ENCODE measurements around the gene ENTPD8. TPM values are rescaled to one million over a fixed set of nuclear protein-coding genes. Genes with fewer than 3 reads are reported as not detected.

Gene ENTPD8
- total and polyA plus RNA-seq, 2 donors (not counting 1 experiment from before 2014, with no cell fraction given), result not detected

DNA sequence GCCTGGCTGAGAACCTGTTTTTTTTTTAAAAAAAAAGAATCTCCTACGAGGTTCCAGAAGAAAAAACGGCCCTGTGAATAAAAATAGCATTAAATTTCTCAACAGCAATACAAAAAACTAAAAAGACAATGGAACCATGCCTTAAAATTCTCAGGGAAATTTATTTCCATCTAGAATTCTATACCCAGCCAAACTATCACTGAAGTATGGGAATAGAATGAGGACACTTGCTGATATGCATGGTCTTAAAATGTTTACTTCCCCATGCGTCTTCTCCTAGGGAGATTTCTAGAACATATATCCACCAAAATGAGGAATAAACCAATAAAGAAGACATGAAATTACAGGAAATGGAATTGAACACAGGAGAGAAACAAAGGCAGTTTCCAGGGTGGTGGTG lies 34.5 kb upstream of the ENTPD8 start:
- H4K20me1 ChIP-seq (ENCODE audit: control insufficient read depth, insufficient read depth, low read length, poor library complexity, severe bottlenecking), result no peaks in the 10 kb centered on the region
- ATAC-seq (ENCODE audit: low read depth) (no peak), DNase-seq (no peak)
- no peak overlapping the region for H3K9ac ChIP-seq (ENCODE audit: low read length)
- intact Hi-C loops (cut with micrococcal nuclease), result no loop called here
- Mint-ChIP-seq H3K9me3 (ENCODE audit: insufficient read depth) (peaks cover 18% of the 10 kb centered on the region), H3K27ac (no peak overlapping the region), H3K27me3 (no peaks in the 10 kb centered on the region), H3K4me3 (no peak overlapping the region), H3K4me1 (peaks cover 1% of the 10 kb centered on the region)
- H3K27ac ChIP-seq (ENCODE audit: low read length in 2 of 2), result no peak overlapping the region
- WGBS (ENCODE audit: insufficient coverage), result no CpG with 5 or more reads among the region's 3 CpGs
- H3K4me1 ChIP-seq (ENCODE audit: control insufficient read depth in 2 of 2, insufficient read depth in 2 of 2, low read length in 2 of 2), result peaks cover 0 to 3% of the 10 kb centered on the region in 2 donors
- no peak overlapping the region for H2AFZ ChIP-seq (ENCODE audit: insufficient read depth, low read depth, low read length, poor library complexity, severe bottlenecking)
- no peak overlapping the region for H3K4me3 ChIP-seq (ENCODE audit: control extremely low read depth in 1 of 5, extremely low read depth in 1 of 5, insufficient read depth in 1 of 5, low read depth in 2 of 5, low read length in 4 of 5)
- peaks cover 1 to 25% (median 13%) of the 10 kb centered on the region in 3 donors for H3K9me3 ChIP-seq (ENCODE audit: control extremely low read depth in 1 of 3, control insufficient read depth in 2 of 3, insufficient read depth in 1 of 3, low read length in 2 of 3)
- no peak overlapping the region for H3K4me2 ChIP-seq (replicated peaks; ENCODE audit: low read depth, low read length, poor library complexity, severe bottlenecking)
- no peaks in the 10 kb centered on the region for H3K36me3 ChIP-seq (replicated peaks in 1 of 2; ENCODE audit: control extremely low read depth in 1 of 2, control insufficient read depth in 1 of 2, extremely low read depth in 1 of 2, insufficient read depth in 2 of 2, low read length in 1 of 2)
- no peaks in the 10 kb centered on the region for H3K79me2 ChIP-seq (ENCODE audit: control insufficient read depth, insufficient read depth, low read length)
- no peaks in the 10 kb centered on the region for H3K27me3 ChIP-seq (replicated peaks in 1 of 4; ENCODE audit: control extremely low read depth in 1 of 4, control insufficient read depth in 3 of 4, insufficient read depth in 4 of 4, low read length in 3 of 4)
- ChIA-PET CTCF (no interaction called here), POLR2A (no interaction called here)
- no peak for TF ChIP-seq EZH2 (IDR thresholded peaks at IDR 0.05; ENCODE audit: borderline replicate concordance, insufficient read depth, low read depth, low read length, poor library complexity, severe bottlenecking)
- TF ChIP-seq, protein P1, sequence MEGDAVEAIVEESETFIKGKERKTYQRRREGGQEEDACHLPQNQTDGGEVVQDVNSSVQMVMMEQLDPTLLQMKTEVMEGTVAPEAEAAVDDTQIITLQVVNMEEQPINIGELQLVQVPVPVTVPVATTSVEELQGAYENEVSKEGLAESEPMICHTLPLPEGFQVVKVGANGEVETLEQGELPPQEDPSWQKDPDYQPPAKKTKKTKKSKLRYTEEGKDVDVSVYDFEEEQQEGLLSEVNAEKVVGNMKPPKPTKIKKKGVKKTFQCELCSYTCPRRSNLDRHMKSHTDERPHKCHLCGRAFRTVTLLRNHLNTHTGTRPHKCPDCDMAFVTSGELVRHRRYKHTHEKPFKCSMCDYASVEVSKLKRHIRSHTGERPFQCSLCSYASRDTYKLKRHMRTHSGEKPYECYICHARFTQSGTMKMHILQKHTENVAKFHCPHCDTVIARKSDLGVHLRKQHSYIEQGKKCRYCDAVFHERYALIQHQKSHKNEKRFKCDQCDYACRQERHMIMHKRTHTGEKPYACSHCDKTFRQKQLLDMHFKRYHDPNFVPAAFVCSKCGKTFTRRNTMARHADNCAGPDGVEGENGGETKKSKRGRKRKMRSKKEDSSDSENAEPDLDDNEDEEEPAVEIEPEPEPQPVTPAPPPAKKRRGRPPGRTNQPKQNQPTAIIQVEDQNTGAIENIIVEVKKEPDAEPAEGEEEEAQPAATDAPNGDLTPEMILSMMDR (IDR thresholded peaks at IDR 0.05), result no peak

DNA sequence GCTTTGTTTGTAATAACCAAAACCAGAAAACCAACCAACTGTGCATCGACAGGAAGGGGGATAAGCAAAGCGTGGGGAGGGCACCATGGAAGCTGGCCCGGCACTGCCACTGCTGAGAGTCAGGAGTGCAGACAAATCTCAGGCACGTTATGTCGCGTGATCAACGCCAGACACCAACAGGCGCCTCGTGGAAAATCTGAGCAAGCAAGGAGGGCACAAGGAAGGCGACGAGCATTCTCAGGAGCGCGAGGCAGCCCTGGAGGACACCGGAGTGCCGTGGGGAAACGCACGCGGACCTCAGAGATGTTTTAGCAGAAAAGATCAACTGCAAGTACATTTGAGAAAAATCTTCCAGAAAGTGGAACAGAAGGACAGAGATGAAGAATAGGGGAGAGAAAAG lies 33.1 kb upstream of the ENTPD8 start:
- ChIA-PET CTCF (no interaction called here), POLR2A (no interaction called here)
- Mint-ChIP-seq H3K27ac (no peak overlapping the region), H3K27me3 (no peaks in the 10 kb centered on the region), H3K4me3 (no peak overlapping the region), H3K9me3 (ENCODE audit: insufficient read depth) (peaks cover 18% of the 10 kb centered on the region), H3K4me1 (peaks cover 3% of the 10 kb centered on the region)
- no peak overlapping the region for H3K4me2 ChIP-seq (replicated peaks; ENCODE audit: low read depth, low read length, poor library complexity, severe bottlenecking)
- H3K36me3 ChIP-seq (replicated peaks in 1 of 2; ENCODE audit: control extremely low read depth in 1 of 2, control insufficient read depth in 1 of 2, extremely low read depth in 1 of 2, insufficient read depth in 2 of 2, low read length in 1 of 2), result no peaks in the 10 kb centered on the region
- no peak overlapping the region for H3K27ac ChIP-seq (ENCODE audit: low read length in 2 of 2)
- TF ChIP-seq, protein P1 (IDR thresholded peaks at IDR 0.05), result no peak
- no peak for TF ChIP-seq EZH2 (IDR thresholded peaks at IDR 0.05; ENCODE audit: borderline replicate concordance, insufficient read depth, low read depth, low read length, poor library complexity, severe bottlenecking)
- H3K9me3 ChIP-seq (ENCODE audit: control extremely low read depth in 1 of 3, control insufficient read depth in 2 of 3, insufficient read depth in 1 of 3, low read length in 2 of 3), result peaks cover 1 to 25% (median 13%) of the 10 kb centered on the region in 3 donors
- no peak overlapping the region for H2AFZ ChIP-seq (ENCODE audit: insufficient read depth, low read depth, low read length, poor library complexity, severe bottlenecking)
- no peak overlapping the region for H3K9ac ChIP-seq (ENCODE audit: low read length)
- DNase-seq (no peak), ATAC-seq (ENCODE audit: low read depth) (no peak)
- no peaks in the 10 kb centered on the region for H3K27me3 ChIP-seq (replicated peaks in 1 of 4; ENCODE audit: control extremely low read depth in 1 of 4, control insufficient read depth in 3 of 4, insufficient read depth in 4 of 4, low read length in 3 of 4)
- 94% methylated on average over 18 of the region's 18 CpGs for WGBS (ENCODE audit: insufficient coverage)
- intact Hi-C loops (cut with micrococcal nuclease), result no loop called here
- H3K4me3 ChIP-seq (ENCODE audit: control extremely low read depth in 1 of 5, extremely low read depth in 1 of 5, insufficient read depth in 1 of 5, low read depth in 2 of 5, low read length in 4 of 5), result no peak overlapping the region
- peaks cover 0 to 4% of the 10 kb centered on the region in 2 donors for H3K4me1 ChIP-seq (ENCODE audit: control insufficient read depth in 2 of 2, insufficient read depth in 2 of 2, low read length in 2 of 2)
- H3K79me2 ChIP-seq (ENCODE audit: control insufficient read depth, insufficient read depth, low read length), result no peaks in the 10 kb centered on the region
- H4K20me1 ChIP-seq (ENCODE audit: control insufficient read depth, insufficient read depth, low read length, poor library complexity, severe bottlenecking), result no peaks in the 10 kb centered on the region

Measured in B cell (primary cell).